Renal cortex interstitium (tissue), 11 donors: ENCODE results near the gene SYCN. TPM values are rescaled to one million over a fixed set of nuclear protein-coding genes. Genes with fewer than 3 reads are reported as not detected.

Source experiments
- DNase-seq, 11 donors: peaks; one replicate each; pipeline ENCODE4 v3.0.0-alpha.2; 2013; ENCODE audit warnings: low read depth in 9 of 11, low spot score in 4 of 11; ENCODE audit errors: extremely low read depth in 1 of 11
- polyA plus RNA-seq, 3 donors: library from polyadenylated mRNA; unstranded; fragments of 120-200 nt; gene quantifications; one replicate each; pipeline ENCODE4 v1.2.1, GENCODE V29; 2013; ENCODE audit not compliant: insufficient read length in 3 of 3

The SYCN gene
- polyA plus RNA-seq, 3 donors = not detected

DNA sequence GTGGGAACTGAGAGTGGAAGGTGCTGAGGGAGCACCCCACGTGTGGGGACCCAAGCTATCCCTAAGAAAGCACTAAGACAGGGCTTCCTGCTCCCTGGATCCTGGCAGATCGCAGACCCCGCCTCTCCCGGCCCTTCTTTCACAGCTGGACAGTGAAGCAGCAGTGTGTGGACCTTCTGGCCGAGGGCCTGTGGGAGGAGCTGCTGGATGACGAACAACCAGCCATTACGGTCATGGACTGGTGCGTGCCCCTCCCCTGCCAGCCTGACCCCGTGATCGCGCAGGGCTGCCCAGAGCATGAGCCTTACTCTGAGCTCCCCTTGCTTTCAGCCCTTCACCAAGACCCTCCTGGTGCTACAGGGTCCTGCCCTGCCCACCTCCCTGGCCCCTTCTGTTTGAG is 5.0 kb downstream of the SYCN start:
- DNase-seq = peak in 10 of 11 donors; percentile 38 to 83 (median 66)

DNA sequence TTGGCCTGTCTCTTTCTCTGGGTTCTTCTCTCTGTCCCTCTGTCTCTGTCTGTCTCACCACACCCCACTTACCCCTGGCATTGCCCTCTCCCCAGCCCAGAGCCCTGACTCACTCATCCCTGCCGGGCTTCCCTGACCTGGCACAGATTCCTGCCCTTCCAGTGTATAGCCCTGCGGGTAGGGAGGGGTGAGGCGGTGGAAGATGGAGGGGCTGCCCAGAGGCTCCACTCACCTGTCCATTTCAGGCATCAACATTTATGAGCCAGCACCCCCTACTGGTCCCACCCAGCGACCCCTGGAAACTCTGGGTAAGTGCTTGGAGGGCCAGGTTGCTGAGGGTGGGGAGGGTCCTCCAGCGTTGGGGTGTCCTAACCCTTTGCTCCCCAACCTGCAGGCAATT is 6.3 kb downstream of the SYCN start:
- DNase-seq = no peak

DNA sequence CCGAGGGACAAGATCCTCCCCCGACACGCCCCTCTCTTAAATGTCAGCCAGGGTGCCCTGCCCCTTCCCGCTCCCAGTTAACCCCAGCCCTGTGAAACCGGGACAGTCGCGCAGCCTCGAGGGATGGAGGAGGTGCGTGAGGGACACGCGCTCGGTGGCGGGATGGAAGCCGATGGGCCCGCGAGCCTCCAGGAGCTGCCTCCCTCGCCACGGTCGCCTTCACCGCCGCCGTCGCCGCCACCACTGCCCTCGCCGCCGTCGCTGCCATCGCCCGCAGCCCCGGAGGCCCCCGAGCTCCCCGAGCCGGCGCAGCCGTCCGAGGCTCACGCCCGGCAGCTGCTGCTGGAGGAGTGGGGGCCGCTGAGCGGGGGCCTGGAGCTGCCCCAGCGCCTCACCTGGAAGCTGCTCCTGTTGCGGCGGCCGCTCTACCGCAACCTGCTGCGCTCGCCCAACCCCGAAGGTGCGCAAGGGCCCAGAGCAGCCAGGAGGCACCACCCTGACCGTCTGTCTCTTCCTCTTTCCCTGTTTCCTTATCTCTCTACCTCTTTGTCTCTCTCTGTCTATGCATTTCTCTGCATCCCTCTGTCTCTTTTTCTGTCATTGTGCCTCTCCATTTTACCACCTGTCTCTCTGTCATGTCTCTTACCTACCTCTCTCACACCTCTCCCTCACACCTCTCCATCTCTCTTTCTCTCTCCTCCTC is 7.1 kb downstream of the SYCN start, which contains the start of gene NCCRP1:
TSS of gene NCCRP1 (plus strand) at position 105 of the 703 bp plus-strand sequence. CDS start at position 124, 19 bp downstream.
- no peak for DNase-seq

DNA sequence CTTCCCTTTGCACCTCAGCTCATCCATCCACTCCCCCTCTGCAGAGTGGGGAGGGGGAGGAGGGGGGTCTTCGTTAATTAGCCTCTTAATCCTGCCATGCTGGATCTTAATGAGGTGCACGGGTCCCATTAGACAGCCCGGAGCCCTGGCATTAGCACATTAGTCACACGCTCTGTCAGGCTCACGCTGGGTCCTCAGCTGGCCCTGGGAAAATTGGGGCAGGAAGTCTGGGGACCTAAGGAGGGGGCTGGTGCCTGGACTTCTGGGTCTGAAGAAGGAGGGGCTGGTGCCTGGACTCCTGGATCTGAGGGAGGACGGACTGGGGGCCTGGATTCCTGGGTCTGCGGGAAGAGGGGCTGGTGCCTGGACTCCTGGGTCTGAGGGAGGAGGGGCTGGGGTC is 7.7 kb downstream of the SYCN start:
- DNase-seq = no peak

DNA sequence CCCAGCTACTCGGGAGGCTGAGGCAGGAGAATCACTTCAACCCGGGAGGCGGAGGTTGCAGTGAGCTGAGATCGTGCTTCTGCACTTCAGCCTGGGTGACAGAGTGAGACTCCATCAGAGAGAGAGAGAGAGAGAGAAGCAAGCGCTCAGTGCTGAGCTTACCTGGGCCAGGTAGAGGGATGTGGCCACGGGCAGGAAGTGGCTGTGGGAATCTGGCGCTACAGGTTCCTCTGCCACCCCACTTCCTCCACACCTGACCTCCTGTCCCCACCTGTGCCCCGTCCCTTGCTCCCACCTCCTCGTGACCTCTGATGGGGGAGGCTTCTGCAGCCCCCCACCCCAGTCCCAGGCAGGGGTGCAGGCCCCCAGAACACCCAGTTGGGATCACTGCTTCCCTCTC is 8.3 kb downstream of the SYCN start:
- DNase-seq = no peak

DNA sequence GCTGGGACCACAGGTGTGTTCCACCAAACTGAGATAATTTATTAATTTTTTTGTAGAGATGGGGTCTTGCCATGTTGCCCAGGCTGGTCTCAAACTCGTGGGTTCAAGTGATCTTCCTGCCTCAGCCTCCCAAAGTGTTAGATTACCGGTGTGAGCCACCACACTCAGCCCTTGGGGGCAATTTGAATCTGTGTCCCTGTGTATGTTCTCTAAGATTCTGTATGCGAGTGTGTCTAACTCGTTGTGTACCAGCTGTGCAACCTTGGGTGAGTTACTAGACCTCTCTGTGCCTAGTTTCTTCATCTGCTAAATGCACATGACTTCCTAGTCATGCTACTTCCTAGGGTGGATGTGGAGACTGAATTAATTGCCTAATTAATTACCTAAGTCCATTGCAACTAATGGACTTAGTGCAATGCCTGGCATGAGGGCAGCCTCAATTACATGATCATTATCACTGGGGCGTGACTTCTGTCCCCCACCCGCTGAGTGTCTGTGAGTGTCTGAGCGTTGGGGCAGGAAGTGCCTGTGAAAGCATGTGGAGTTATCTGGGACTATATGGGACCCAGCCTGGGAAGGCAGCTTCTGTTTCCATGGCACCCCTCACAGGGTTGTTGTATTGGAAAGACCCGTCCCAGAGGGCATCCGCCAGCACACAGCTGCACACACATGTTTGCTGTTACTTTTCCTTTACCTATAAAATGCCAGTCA is 9.1 kb downstream of the SYCN start:
- DNase-seq = peak in 1 of 11 donors; percentile 31

DNA sequence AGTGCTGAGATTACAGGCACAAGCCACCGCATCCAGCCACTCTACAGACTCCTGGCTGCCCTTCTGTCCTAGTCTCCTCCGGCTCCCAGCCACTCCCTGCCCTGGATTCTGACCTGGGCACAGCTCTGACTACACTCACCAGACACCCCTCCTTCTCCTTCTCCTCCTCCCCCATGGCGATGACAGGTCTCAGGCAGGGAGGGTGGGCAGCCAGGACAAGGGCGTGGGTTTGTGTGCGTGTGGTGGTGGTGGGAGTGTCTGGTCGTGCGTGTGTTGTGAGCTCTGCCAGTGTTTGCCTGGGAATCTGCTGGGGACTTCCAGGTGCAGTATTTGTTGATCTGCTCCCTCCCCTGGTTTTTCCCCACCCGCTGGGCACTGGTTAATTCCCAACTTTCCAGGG is 10.3 kb downstream of the SYCN start:
- no peak for DNase-seq

DNA sequence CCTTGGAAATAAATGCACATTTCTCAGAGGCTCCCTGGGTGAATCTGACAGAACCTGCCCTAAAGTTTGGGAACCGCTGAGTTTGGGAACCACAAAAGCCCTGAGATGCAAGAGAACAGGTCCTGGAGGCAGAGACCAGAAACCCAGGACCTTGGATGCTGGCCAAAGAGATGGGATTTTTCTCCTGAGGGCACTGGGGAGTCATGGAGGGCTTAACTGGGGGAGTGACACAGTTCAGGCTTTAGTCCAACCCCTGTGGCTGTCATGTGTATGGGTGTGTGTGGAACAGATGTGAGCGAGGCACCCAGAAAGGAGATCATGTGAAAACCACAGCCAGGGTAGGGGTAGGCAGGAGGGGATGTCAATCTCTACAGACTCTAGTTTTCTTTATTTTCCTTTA is 11.2 kb downstream of the SYCN start:
- DNase-seq = no peak

DNA sequence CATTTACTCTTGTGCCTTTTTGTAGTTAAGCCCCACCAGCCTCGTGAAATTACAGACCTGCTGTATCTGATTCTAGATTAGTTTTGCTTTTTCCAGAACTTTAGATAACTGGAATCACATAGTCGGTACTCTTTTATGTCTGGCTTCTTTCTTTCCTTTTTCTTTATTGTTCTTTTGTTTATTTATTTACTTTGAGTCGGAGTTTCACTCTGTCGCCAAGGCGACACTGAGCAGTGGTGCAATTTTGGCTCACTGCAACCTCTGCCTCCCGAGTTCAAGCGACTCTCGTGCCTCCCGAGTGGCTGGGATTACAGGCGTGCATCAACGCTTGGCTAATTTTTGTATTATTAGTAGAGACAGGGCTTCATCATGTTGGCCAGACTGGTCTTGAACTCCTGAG is 13.3 kb downstream of the SYCN start:
- DNase-seq = no peak

DNA sequence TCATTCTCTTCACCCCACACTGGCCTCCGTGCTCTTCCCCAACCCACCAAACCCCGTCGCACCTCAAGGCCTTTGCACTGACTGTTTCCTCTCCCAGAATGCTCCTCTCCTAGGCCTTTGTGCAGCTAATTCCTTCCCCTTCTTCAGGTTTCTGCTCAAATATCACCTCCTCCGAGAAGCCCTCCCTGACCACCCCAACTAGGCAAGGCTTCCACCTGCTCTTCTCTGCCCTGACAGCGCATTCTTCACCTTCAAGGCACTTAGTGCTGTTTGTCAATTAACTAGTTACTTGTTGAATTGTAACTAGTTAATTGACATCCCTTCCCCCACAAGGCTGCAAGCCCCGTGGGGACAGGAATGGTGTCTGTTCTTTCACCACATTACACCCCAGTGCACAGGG is 15.1 kb downstream of the SYCN start:
- no peak for DNase-seq

DNA sequence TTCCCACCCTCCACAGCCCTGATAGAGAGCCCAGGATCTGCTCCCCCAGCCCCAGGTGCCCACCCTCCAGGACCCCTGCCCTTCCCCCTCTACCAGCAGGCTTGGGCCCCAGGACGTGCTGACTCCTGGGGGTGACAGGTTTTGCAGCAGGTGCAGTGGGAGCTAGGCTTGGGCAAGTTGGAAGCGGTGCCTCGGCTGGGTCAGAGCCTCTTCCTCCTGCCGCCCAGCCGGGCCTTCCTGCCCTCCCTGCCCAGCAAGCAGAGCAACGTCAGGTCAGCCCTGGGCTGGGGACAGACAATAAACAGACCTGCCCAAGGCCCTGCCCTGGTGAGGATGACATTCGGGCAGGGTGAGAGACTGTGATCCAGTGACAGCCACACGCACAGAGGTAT is 16.5 kb downstream of the SYCN start:
- DNase-seq = no peak

DNA sequence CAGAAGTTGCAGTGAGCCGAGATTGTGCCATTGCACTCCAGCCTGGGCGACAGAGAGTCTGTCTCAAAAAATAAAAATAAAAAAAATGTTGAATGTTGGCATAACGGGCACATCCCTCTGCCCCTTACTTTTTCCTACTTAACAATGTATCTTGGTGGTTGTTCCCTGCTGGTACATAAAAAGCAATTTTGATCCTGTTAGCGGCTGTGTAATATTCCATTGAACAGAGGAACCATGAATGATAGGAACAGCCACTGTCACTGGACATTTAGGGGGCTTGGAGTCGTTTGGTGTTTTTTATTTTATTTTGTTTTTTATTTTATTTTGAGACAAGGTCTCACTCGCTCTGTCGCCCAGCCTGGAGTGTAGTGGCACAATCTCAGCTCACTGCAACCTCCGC is 17.7 kb downstream of the SYCN start:
- no peak for DNase-seq

DNA sequence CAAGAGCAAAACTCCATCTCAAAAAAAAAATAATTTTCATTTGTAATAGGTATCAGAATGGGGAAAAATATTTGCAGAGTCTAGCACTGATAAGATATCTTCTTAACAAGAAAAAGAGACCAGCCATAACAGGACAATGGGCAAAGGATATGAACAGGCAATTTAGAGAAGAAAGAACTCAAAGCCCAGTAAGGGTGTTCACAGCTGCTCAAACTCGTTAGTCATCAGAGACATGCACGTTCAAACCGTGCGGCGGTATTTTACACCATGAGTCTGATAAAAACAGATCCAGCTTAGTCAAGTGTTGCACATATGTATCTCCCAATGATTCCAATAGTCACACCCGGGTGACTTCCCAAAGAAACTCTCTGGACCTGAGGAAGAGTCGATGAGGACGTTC is 21.0 kb downstream of the SYCN start:
- DNase-seq = no peak

DNA sequence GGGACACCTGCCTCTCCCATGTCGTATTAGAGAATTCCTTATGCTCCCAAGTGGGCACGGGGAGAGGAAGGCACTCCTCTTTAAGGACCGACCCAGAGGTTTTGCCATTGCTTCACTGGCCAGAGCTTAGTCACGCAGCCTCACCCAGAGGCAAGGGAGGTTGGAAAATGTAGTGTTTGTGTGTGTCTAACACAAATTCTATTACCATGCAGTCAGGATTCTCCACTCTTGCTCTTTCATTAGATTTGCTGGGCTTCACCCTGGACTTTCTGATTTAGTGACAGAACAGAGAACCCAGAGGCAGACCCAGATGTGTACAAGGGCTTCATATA is 21.9 kb downstream of the SYCN start:
- no peak for DNase-seq

DNA sequence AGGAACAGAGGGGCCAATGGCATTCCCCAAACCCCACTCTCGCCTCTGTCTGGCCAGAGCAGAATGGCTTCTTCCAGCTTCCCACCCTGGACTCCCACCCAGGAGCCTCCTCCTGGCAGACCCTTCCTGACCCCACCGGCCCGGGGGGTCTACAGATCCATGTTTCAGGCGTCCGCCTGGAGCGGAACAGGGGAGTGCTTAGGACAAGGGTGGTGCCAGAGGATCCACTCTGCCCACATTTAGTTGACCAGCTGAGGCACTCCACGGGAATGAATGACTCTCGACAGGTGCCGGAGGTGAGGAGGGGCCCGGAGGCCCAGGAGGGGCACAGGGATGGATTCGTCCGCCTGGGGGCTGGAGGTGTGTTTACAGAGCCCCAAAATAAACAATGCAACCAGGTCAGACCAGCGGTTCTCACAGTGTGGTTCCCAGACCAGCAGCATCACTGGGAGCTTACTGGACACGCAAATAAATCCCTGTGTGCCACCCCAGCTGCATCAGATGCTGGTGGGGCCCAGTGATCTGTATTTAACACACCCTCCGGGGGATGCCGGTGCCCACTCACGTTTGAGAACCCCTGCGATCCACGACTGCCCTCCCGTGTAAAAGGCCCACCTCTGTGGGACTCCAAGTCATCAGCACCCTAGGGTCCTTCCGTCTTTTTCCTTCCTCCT is 22.4 kb downstream of the SYCN start:
- DNase-seq = no peak

DNA sequence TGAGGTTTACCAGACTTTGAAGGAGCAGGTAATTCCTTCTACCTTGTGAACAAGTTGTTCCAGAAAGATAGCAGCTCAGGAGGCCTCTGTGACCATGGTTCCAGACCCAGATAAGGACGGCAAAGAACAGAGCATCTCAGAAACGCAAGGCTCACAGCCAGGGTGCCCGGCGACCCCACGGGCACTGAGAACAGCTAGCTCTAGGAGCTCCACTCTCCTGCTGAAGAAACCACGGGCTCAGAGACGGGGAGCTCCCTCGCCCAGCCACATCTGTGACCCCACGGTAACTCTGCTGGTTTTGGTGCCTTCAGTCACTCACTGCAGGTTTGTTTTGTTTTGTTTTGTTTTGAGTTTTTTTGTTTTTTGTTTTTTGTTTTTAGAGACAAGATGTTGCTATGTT is 23.3 kb downstream of the SYCN start:
- no peak for DNase-seq

DNA sequence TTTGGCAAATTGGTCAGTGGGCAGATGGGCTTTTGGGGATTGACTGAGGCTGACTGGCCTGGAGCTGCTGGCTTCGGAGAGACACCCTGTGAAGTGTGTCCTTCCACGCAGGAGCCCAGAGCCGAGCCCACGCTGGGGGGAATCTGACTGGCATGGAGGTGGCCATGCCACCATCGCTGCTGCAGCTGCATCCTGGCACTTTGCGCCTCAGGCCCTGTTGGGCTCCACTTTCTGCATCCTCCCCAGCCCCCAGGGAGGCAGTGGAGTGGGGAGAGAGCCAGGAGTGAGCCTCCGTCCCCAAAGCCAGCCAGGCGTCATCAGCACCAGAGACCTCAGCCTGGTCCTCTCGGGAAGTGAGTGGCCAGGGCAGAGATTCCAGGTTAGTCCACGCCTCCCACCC is 24.3 kb downstream of the SYCN start:
- DNase-seq = no peak

DNA sequence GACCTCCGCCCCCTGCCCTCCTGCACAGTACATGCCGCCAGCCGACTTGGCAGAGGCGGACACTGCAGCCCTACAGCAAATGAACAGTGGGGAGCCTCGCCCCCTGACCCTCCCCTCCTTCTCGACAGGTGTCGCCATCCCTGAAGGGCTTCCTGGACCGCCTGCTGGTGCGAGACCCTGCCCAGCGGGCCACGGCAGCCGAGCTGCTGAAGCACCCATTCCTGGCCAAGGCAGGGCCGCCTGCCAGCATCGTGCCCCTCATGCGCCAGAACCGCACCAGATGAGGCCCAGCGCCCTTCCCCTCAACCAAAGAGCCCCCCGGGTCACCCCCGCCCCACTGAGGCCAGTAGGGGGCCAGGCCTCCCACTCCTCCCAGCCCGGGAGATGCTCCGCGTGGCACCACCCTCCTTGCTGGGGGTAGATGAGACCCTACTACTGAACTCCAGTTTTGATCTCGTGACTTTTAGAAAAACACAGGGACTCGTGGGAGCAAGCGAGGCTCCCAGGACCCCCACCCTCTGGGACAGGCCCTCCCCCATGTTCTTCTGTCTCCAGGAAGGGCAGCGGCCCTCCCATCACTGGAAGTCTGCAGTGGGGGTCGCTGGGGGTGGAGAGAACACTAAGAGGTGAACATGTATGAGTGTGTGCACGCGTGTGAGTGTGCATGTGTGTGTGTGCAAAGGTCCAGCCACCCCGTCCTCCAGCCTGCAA is 25.6 kb downstream of the SYCN start:
- DNase-seq = no peak

DNA sequence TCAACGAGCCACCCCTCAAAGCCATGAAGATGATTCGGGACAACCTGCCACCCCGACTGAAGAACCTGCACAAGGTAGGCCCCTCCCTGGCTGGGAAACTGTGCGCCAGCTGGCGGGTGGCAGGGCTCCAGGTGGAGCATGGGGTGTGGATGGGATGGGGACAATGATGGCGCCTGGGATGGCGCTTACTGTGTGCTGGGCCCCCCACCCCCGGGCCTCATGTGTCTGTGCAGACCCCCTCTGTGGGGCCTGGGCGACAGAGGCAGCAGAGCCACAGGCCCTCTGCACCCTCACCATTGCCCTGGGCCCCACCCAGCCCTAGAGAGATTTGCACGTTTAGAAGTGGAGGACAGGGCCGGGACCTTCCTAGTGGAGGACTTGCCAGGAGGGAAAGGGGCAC is 26.3 kb downstream of the SYCN start:
- DNase-seq = no peak
